Spleen (tissue), 7 donors: ENCODE measurements around the gene RAD23B.

Source experiments
- CTCF ChIP-seq, 11 experiments: fragments of 200-600 bp in 7 of 11; fragments of 450-650 bp in 4 of 11; sonication (generic) in 4 of 11; IDR thresholded peaks in 8 of 11; conservative IDR thresholded peaks in 3 of 11; 1 replicate in 7 of 11; 2 replicates in 4 of 11; pipeline versions ENCODE4 v1.4.0 to v1.8.0; 2016 to 2021; ENCODE audit warnings: antibody characterized with exemption in 11 of 11, inconsistent platforms in 4 of 11, mild to moderate bottlenecking in 1 of 11
- POLR2A ChIP-seq, 3 donors: fragments of 450-650 bp; IDR thresholded peaks; one replicate each; pipeline ENCODE4 v1.5.1; 2017; ENCODE audit warnings: antibody characterized with exemption in 3 of 3, mild to moderate bottlenecking in 1 of 3
- POLR2AphosphoS5 ChIP-seq, 3 donors: sonication (generic); formaldehyde crosslinking; IDR thresholded peaks; one replicate each; pipeline ENCODE4 v1.5.1; 2017; ENCODE audit warnings: antibody characterized with exemption in 3 of 3
- donor health status: DM: no; HTN: no; CAD: no; lungs with moderate emphysema.
- donor health status: DM: no; HTN: no; CAD: no.
- donor health status: DM: no; HTN: no; CAD: no.

- TF ChIP-seq CTCF (IDR thresholded peaks at IDR 0.05 in 8 of 11, conservative IDR thresholded peaks at IDR 0.05 in 3 of 11) (no peak), POLR2A (IDR thresholded peaks at IDR 0.05) (no peak), POLR2AphosphoS5 (IDR thresholded peaks at IDR 0.05) (no peak)
These were observed 72.3 kb downstream of the RAD23B start for GRCh38 chr9:107355394-107355793.
